LHCN-M2 (cell line): Measurements from ENCODE around the gene EMX2. TPM values are rescaled to one million over a fixed set of nuclear protein-coding genes. Genes with fewer than 3 reads are reported as not detected.

ENCODE experiments used
- DNase-seq: peaks from one replicate; pipeline ENCODE4 v3.0.0-alpha.2; 2012; ENCODE audit warnings: low read depth
- total RNA-seq: library from RNA; depleted of rRNA; stranded (reverse); fragments of >200 nt; gene quantifications from 2 replicates; pipeline ENCODE4 v1.2.3, GENCODE V29; 2014

The EMX2 gene
- total RNA-seq, 1 experiment from 2014 or later: not detected

- DNase-seq: no peak
Measured at GRCh38 chr10:117544004-117544701, 1.6 kb downstream of the EMX2 start.

- DNase-seq: no peak
Measured at GRCh38 chr10:117544711-117545140, 2.2 kb downstream of the EMX2 start.

- DNase-seq: no peak
Measured at GRCh38 chr10:117545141-117546019, 2.8 kb downstream of the EMX2 start.

- no peak for DNase-seq
Measured at GRCh38 chr10:117546020-117546580, 3.6 kb downstream of the EMX2 start.

- DNase-seq: no peak
Measured at GRCh38 chr10:117546581-117547015, 4.1 kb downstream of the EMX2 start.

- no peak for DNase-seq
Measured at GRCh38 chr10:117547016-117547715, 4.6 kb downstream of the EMX2 start.

- DNase-seq: no peak
Measured at GRCh38 chr10:117547716-117548668, 5.4 kb downstream of the EMX2 start.

GRCh38 chr10:117549100-117549585 is 6.6 kb downstream of the EMX2 start:
- DNase-seq: no peak

- DNase-seq: no peak
Measured at GRCh38 chr10:117550076-117550475, 7.5 kb downstream of the EMX2 start.

GRCh38 chr10:117550599-117551329 is 8.2 kb downstream of the EMX2 start:
- DNase-seq: no peak

GRCh38 chr10:117551330-117552155 is 9.0 kb downstream of the EMX2 start:
- DNase-seq: no peak

GRCh38 chr10:117552156-117552631 is 9.6 kb downstream of the EMX2 start:
- DNase-seq: no peak

GRCh38 chr10:117552701-117553141 is 10.2 kb downstream of the EMX2 start:
- DNase-seq: no peak

- DNase-seq: no peak
Measured at GRCh38 chr10:117553142-117553814, 10.7 kb downstream of the EMX2 start.

- DNase-seq: no peak
Measured at GRCh38 chr10:117553815-117554172, 11.2 kb downstream of the EMX2 start.

- DNase-seq: no peak
Measured at GRCh38 chr10:117554241-117554814, 11.8 kb downstream of the EMX2 start.

- no peak for DNase-seq
Measured at GRCh38 chr10:117555017-117555416, 12.5 kb downstream of the EMX2 start.

- DNase-seq: no peak
Measured at GRCh38 chr10:117555863-117556262, 13.3 kb downstream of the EMX2 start.
